Peyer's patch (tissue), 4 donors: ENCODE data around the gene ATP6V0A1.

Source experiments
- CTCF ChIP-seq, 6 experiments: fragments of 450-650 bp in 4 of 6; fragments of 200-600 bp in 2 of 6; sonication (generic) in 1 of 6; IDR thresholded peaks; one replicate each; pipeline ENCODE4 v1.5.1; 2017 to 2019; ENCODE audit warnings: antibody characterized with exemption in 6 of 6, mild to moderate bottlenecking in 3 of 6, moderate library complexity in 1 of 6
- POLR2A ChIP-seq, 2 donors: fragments of 450-650 bp; IDR thresholded peaks; one replicate each; pipeline ENCODE4 v1.5.1; 2017; ENCODE audit warnings: antibody characterized with exemption in 2 of 2, mild to moderate bottlenecking in 2 of 2, moderate library complexity in 2 of 2

- TF ChIP-seq CTCF (IDR thresholded peaks at IDR 0.05) = no peak
- no peak for TF ChIP-seq POLR2A (IDR thresholded peaks at IDR 0.05)
These were observed 44.2 kb downstream of the ATP6V0A1 start for GRCh38 chr17:42502926-42503325.
